H1 (cell line): ENCODE measurements around the gene RRM2.

Experiments used
- BCL11A ChIP-seq, 2 experiments: IDR thresholded peaks; one replicate each; pipeline ENCODE4 v1.6.1; 2011; ENCODE audit warnings: low read depth in 2 of 2, low read length in 2 of 2, mild to moderate bottlenecking in 2 of 2
- CTCF ChIP-seq, 3 experiments: IDR thresholded peaks; 1 replicate in 2 of 3; 2 replicates in 1 of 3; pipeline versions ENCODE4 v1.5.1 to v1.6.1; 2011; ENCODE audit warnings: low read length in 3 of 3, mild to moderate bottlenecking in 3 of 3, inconsistent platforms in 2 of 3, low read depth in 1 of 3, moderate library complexity in 1 of 3; ENCODE audit not compliant: insufficient read depth in 1 of 3; ENCODE audit errors: control extremely low read depth in 1 of 3
- SP4 ChIP-seq: IDR thresholded peaks from 2 replicates; pipeline ENCODE4 v1.6.1; 2012; ENCODE audit warnings: low read length, inconsistent platforms
- TAF1 ChIP-seq: IDR thresholded peaks from 2 replicates; pipeline ENCODE4 v1.6.1; 2011; ENCODE audit warnings: mild to moderate bottlenecking, low read depth, low read length

- TF ChIP-seq BCL11A (IDR thresholded peaks at IDR 0.05; ENCODE audit: low read depth in 2 of 2, low read length in 2 of 2) = no peak
- TF ChIP-seq TAF1 = no peak
- no peak for TF ChIP-seq CTCF (IDR thresholded peaks at IDR 0.05; ENCODE audit: control extremely low read depth in 1 of 3, insufficient read depth in 1 of 3, low read depth in 1 of 3, low read length in 3 of 3)
- no peak for TF ChIP-seq SP4
Measured at GRCh38 chr2:10083046-10083445, 39.5 kb upstream of the RRM2 start.
